ENCODE measurements around the gene MACROD2. TPM values are rescaled to one million over a fixed set of nuclear protein-coding genes. Genes with fewer than 3 reads are reported as not detected.

Gene MACROD2
- total RNA-seq, 1 donor from 2014 or later: 3.1 TPM

DNA sequence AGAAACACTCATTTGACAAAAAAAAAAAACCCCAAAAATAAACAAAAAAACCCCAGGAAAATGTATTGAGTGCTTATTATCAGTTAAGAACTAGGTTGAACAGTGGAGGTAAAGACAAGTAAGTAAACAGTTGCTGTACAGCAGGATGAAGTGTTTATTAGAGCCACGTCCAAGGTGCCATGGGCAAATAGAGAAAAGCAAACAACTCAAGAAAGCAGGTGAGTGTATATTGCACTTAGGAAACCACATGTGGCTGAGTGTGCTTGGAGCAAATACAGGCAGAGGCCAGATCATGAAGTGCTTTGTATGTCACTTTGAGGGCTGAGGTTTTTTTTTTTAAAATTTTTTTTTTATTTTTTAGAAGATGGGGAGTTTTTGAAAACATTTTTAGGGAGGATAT lies 98.3 kb downstream of the MACROD2 start:
- no peaks in the 10 kb centered on the region for H3K9me3 ChIP-seq (ENCODE audit: control insufficient read depth in 3 of 3, low read length in 3 of 3)
- H3K4me1 ChIP-seq (ENCODE audit: control insufficient read depth in 3 of 3, insufficient read depth in 3 of 3, low read length in 3 of 3): no peaks in the 10 kb centered on the region
- no peaks in the 10 kb centered on the region for H3K36me3 ChIP-seq (ENCODE audit: control insufficient read depth in 3 of 3, insufficient read depth in 3 of 3, low read length in 3 of 3)

DNA sequence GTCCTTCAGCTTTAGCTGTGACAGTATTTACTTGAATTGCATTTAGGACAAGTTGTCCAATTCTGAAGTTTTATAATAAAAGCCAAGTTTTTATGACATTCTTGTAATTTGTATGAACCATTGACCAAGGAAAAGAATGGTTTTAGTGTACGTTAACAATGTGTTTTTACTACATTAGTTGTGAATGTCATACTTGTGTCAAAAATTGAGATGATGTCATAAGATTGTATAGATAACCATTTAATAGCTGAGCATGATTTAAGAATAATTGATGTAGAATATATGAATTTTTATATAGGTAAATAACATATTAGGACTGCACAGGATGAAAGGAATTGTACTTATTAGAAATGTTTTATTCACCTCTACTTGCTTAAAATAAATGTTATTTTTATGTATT lies 102.9 kb downstream of the MACROD2 start:
- H3K4me1 ChIP-seq (ENCODE audit: control insufficient read depth in 3 of 3, insufficient read depth in 3 of 3, low read length in 3 of 3): no peaks in the 10 kb centered on the region
- no peaks in the 10 kb centered on the region for H3K27me3 ChIP-seq (ENCODE audit: control insufficient read depth in 3 of 3, insufficient read depth in 3 of 3, low read length in 3 of 3)
- no peaks in the 10 kb centered on the region for H3K9me3 ChIP-seq (ENCODE audit: control insufficient read depth in 3 of 3, low read length in 3 of 3)
- H3K4me3 ChIP-seq (ENCODE audit: low read length in 3 of 3): no peak overlapping the region
- H3K9ac ChIP-seq (ENCODE audit: low read depth in 1 of 3, low read length in 3 of 3): no peak overlapping the region
- no peak overlapping the region for H3K27ac ChIP-seq (ENCODE audit: low read depth, low read length)
- H3K36me3 ChIP-seq (ENCODE audit: control insufficient read depth in 3 of 3, insufficient read depth in 3 of 3, low read length in 3 of 3): no peaks in the 10 kb centered on the region

More for the DNA sequence above, 98.3 kb downstream of the MACROD2 start:
- Histone ChIP-seq H3K9ac (ENCODE audit: low read depth in 1 of 3, low read length in 3 of 3) (no peak overlapping the region), H3K4me3 (ENCODE audit: low read length in 3 of 3) (no peak overlapping the region), H3K27me3 (ENCODE audit: control insufficient read depth in 3 of 3, insufficient read depth in 3 of 3, low read length in 3 of 3) (no peaks in the 10 kb centered on the region), H3K27ac (ENCODE audit: low read depth, low read length) (no peak overlapping the region)

DNA sequence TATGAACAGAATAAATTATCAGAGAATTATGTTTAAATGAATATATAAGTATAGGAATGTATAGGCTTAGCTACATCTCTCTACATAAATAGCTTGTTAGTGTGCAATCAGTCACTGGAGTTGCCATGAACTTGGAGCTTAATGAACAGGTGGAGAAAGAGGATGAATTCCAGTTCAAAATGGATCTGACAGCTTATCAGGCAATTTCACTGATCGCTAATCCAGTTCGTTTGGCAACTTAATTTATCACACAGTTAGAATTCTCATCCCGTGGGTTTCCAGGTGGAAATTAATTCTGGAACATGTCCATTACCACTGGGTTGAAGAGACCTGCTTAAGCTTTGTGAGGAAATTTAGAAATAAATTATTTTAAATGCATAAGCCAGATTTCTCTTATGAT lies 118.1 kb downstream of the MACROD2 start:
- H3K4me1 ChIP-seq (ENCODE audit: control insufficient read depth in 3 of 3, insufficient read depth in 3 of 3, low read length in 3 of 3): no peaks in the 10 kb centered on the region
- no peak overlapping the region for H3K27ac ChIP-seq (ENCODE audit: low read depth, low read length)
- peaks cover 0 to 2% (median 0%) of the 10 kb centered on the region in 3 donors for H3K9me3 ChIP-seq (ENCODE audit: control insufficient read depth in 3 of 3, low read length in 3 of 3)
- H3K27me3 ChIP-seq (ENCODE audit: control insufficient read depth in 3 of 3, insufficient read depth in 3 of 3, low read length in 3 of 3): no peaks in the 10 kb centered on the region
- no peak overlapping the region for H3K4me3 ChIP-seq (ENCODE audit: low read length in 3 of 3)
- H3K9ac ChIP-seq (ENCODE audit: low read depth in 1 of 3, low read length in 3 of 3): no peak overlapping the region
- no peaks in the 10 kb centered on the region for H3K36me3 ChIP-seq (ENCODE audit: control insufficient read depth in 3 of 3, insufficient read depth in 3 of 3, low read length in 3 of 3)

DNA sequence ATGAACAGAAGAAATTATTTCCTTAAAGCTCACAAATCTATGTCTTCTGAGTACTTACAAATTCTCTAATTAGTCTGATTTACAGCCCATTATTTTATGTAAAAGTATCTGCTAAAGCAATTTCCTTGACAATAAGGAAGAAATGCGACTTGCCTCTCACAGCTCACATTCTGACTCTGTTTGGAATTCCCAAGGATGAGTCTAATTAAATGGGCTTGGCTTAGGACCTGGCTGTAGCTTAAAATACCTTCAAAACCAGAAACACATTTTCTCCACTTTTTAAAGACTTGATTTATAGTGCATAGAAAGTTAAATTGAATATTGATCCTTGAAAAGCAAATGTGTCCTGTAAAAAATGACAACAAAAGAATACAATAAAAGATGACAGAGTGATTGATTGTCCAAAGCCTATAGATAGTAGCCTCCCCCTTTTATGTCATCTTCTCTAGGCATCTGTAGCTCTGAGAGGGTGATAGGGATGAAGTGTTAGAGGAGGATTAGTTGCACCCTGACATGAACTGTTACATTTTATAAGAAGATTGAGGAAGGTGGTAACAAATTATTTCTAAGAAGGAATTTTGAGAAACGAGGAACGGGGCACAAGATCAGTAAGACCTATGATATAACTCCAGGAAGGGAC lies 118.9 kb downstream of the MACROD2 start:
- Histone ChIP-seq H3K4me3 (ENCODE audit: low read length in 3 of 3) (no peak overlapping the region), H3K4me1 (ENCODE audit: control insufficient read depth in 3 of 3, insufficient read depth in 3 of 3, low read length in 3 of 3) (no peaks in the 10 kb centered on the region), H3K36me3 (ENCODE audit: control insufficient read depth in 3 of 3, insufficient read depth in 3 of 3, low read length in 3 of 3) (no peaks in the 10 kb centered on the region), H3K27ac (ENCODE audit: low read depth, low read length) (no peak overlapping the region), H3K9ac (ENCODE audit: low read depth in 1 of 3, low read length in 3 of 3) (no peak overlapping the region), H3K9me3 (ENCODE audit: control insufficient read depth in 3 of 3, low read length in 3 of 3) (peaks cover 0 to 2% (median 0%) of the 10 kb centered on the region in 3 donors), H3K27me3 (ENCODE audit: control insufficient read depth in 3 of 3, insufficient read depth in 3 of 3, low read length in 3 of 3) (no peaks in the 10 kb centered on the region)

DNA sequence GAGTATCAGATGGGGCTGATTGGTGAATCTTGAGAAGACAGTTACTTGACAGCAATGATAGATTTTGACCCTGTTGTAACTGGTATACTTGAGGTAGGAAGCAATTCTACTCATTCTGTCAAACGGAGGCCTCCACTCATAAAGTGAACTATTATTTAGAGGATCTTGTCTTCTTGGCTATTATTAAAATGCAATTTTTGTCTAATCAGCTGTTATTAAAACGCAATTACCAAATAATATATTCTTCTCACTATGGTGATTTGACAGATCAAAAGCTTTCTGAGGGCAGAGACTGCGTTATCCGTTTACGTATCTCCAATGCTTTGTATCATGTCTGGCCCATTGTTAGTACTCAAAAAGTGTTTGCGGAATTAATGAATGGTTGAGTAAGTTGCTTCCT lies 120.7 kb downstream of the MACROD2 start:
- Histone ChIP-seq H3K9ac (ENCODE audit: low read depth in 1 of 3, low read length in 3 of 3) (no peak overlapping the region), H3K4me3 (ENCODE audit: low read length in 3 of 3) (no peak overlapping the region), H3K27ac (ENCODE audit: low read depth, low read length) (no peak overlapping the region), H3K27me3 (ENCODE audit: control insufficient read depth in 3 of 3, insufficient read depth in 3 of 3, low read length in 3 of 3) (no peaks in the 10 kb centered on the region), H3K36me3 (ENCODE audit: control insufficient read depth in 3 of 3, insufficient read depth in 3 of 3, low read length in 3 of 3) (no peaks in the 10 kb centered on the region), H3K9me3 (ENCODE audit: control insufficient read depth in 3 of 3, low read length in 3 of 3) (no peaks in the 10 kb centered on the region), H3K4me1 (ENCODE audit: control insufficient read depth in 3 of 3, insufficient read depth in 3 of 3, low read length in 3 of 3) (no peaks in the 10 kb centered on the region)

DNA sequence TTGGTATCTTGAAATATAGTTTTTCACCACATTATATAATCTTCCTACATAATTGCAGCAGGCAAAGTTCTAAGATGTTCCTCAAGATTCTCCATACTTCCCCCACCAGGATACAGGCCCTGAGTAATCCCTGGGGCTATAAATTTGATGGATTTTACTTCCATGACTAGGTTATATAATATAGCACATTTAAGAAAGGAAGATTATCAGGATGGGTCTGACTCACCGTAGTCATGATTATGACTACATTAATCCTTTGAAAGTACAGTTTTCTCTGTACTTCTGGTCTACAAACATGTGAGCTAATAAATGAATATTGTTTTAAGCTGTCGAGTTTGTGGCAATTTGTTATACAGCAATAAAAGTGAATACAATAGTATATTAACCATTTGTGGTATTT lies 122.5 kb downstream of the MACROD2 start:
- Histone ChIP-seq H3K27me3 (ENCODE audit: control insufficient read depth in 3 of 3, insufficient read depth in 3 of 3, low read length in 3 of 3) (no peaks in the 10 kb centered on the region), H3K27ac (ENCODE audit: low read depth, low read length) (no peak overlapping the region), H3K36me3 (ENCODE audit: control insufficient read depth in 3 of 3, insufficient read depth in 3 of 3, low read length in 3 of 3) (no peaks in the 10 kb centered on the region), H3K4me1 (ENCODE audit: control insufficient read depth in 3 of 3, insufficient read depth in 3 of 3, low read length in 3 of 3) (no peaks in the 10 kb centered on the region), H3K9me3 (ENCODE audit: control insufficient read depth in 3 of 3, low read length in 3 of 3) (no peaks in the 10 kb centered on the region), H3K4me3 (ENCODE audit: low read length in 3 of 3) (no peak overlapping the region), H3K9ac (ENCODE audit: low read depth in 1 of 3, low read length in 3 of 3) (no peak overlapping the region)

DNA sequence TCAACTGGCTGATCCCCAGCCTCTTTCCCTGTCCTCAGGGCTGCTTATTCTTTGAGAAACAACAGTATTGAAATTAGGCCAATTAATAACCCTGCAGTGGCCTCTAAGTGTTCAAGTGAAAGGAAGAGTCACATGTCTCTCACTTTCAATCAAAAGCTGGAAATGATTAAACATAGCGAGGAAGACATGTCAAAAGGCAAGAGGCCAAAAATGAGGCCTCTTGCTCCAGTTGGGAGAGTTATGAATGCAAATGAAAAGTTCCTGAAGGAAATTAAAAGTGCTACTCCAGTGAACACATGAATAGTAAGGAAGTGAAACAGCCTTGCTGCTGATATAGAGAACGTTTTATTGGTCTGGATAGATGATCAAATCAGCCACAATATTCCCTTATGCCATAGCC lies 131.5 kb downstream of the MACROD2 start:
- H3K9ac ChIP-seq (ENCODE audit: low read depth in 1 of 3, low read length in 3 of 3): no peak overlapping the region
- no peak overlapping the region for H3K27ac ChIP-seq (ENCODE audit: low read depth, low read length)
- no peaks in the 10 kb centered on the region for H3K9me3 ChIP-seq (ENCODE audit: control insufficient read depth in 3 of 3, low read length in 3 of 3)
- no peaks in the 10 kb centered on the region for H3K4me1 ChIP-seq (ENCODE audit: control insufficient read depth in 3 of 3, insufficient read depth in 3 of 3, low read length in 3 of 3)
- no peaks in the 10 kb centered on the region for H3K27me3 ChIP-seq (ENCODE audit: control insufficient read depth in 3 of 3, insufficient read depth in 3 of 3, low read length in 3 of 3)
- H3K36me3 ChIP-seq (ENCODE audit: control insufficient read depth in 3 of 3, insufficient read depth in 3 of 3, low read length in 3 of 3): no peaks in the 10 kb centered on the region
- no peak overlapping the region for H3K4me3 ChIP-seq (ENCODE audit: low read length in 3 of 3)

DNA sequence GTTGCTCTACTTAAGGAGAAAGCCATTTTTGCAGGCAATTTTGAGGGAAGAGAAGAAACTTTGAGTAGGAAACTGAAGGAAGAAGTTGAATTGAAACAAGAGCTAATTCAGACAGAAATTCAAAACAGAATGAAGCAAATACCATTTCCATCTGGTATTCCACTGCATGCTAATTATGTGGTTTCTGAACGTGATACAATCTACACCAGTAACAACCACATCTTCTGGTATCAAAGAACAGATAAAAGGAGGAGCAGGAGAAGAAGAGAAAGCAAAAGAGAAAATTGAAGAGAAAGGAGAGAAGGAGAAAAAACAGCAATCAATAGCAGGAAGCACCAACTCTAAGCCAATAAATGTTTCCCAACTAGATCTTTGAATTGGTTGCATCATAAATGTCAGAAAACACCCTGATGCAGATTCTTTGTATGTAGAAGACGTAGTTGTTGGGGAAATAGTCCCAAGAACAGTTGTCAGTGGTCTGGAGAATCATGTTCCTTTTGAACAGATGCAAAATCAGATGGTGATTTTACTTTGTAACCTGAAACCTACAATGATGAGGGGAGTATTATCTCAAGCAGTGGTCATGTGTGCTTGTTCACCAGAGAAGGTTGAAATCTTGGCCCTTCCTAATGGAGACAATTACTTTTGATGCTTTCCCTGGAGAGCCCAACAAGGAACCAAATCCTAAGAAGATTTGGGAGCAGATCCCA lies 132.4 kb downstream of the MACROD2 start:
- Histone ChIP-seq H3K27ac (ENCODE audit: low read depth, low read length) (no peak overlapping the region), H3K9ac (ENCODE audit: low read depth in 1 of 3, low read length in 3 of 3) (no peak overlapping the region), H3K9me3 (ENCODE audit: control insufficient read depth in 3 of 3, low read length in 3 of 3) (no peaks in the 10 kb centered on the region), H3K36me3 (ENCODE audit: control insufficient read depth in 3 of 3, insufficient read depth in 3 of 3, low read length in 3 of 3) (no peaks in the 10 kb centered on the region), H3K4me1 (ENCODE audit: control insufficient read depth in 3 of 3, insufficient read depth in 3 of 3, low read length in 3 of 3) (no peaks in the 10 kb centered on the region), H3K4me3 (ENCODE audit: low read length in 3 of 3) (no peak overlapping the region), H3K27me3 (ENCODE audit: control insufficient read depth in 3 of 3, insufficient read depth in 3 of 3, low read length in 3 of 3) (no peaks in the 10 kb centered on the region)

DNA sequence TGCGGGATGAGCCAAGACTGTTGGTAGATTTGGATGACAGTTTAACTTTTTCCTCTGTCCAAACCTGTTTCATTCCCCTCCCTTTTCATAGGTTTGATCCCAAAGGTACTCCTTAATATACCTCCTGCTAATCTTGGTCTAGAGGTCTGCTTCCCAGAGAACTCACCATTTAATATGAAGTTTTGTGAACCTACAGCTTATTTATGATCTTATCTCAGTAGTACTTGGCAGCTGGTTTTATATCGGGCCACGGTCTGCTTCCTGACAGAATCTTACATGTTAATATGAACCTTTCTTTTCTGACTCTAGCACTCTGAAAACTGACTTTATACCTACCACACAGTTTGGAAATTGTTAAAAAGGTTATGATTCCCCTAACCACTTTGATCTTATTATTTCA lies 138.7 kb downstream of the MACROD2 start:
- Histone ChIP-seq H3K4me1 (ENCODE audit: control insufficient read depth in 3 of 3, insufficient read depth in 3 of 3, low read length in 3 of 3) (no peaks in the 10 kb centered on the region), H3K9ac (ENCODE audit: low read depth in 1 of 3, low read length in 3 of 3) (no peak overlapping the region), H3K36me3 (ENCODE audit: control insufficient read depth in 3 of 3, insufficient read depth in 3 of 3, low read length in 3 of 3) (no peaks in the 10 kb centered on the region), H3K27ac (ENCODE audit: low read depth, low read length) (no peak overlapping the region), H3K4me3 (ENCODE audit: low read length in 3 of 3) (no peak overlapping the region), H3K9me3 (ENCODE audit: control insufficient read depth in 3 of 3, low read length in 3 of 3) (peaks cover 0 to 4% (median 0%) of the 10 kb centered on the region in 3 donors), H3K27me3 (ENCODE audit: control insufficient read depth in 3 of 3, insufficient read depth in 3 of 3, low read length in 3 of 3) (no peaks in the 10 kb centered on the region)

DNA sequence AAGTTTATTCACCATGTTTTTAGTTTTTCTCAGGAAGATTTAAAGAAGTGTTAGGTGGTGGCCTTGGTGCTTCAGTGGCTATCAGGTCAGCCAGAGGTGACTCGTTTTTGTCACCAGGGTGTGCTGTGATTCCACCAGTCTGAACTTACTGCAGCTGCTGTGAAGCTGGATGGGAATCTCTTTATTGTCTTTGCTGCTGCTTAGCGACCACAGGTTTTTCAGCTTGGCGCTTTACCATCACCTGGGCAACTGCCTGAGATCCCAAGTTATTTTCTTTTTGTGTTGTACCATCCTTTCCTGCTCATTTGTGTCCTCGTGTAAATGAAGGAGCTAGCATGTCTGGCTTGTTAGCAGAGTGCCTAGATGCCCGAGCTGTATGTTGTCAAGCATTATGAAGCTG lies 146.9 kb downstream of the MACROD2 start:
- Histone ChIP-seq H3K4me1 (ENCODE audit: control insufficient read depth in 3 of 3, insufficient read depth in 3 of 3, low read length in 3 of 3) (no peaks in the 10 kb centered on the region), H3K9me3 (ENCODE audit: control insufficient read depth in 3 of 3, low read length in 3 of 3) (no peaks in the 10 kb centered on the region), H3K36me3 (ENCODE audit: control insufficient read depth in 3 of 3, insufficient read depth in 3 of 3, low read length in 3 of 3) (no peaks in the 10 kb centered on the region), H3K27ac (ENCODE audit: low read depth, low read length) (no peak overlapping the region), H3K4me3 (ENCODE audit: low read length in 3 of 3) (no peak overlapping the region), H3K9ac (ENCODE audit: low read depth in 1 of 3, low read length in 3 of 3) (no peak overlapping the region), H3K27me3 (ENCODE audit: control insufficient read depth in 3 of 3, insufficient read depth in 3 of 3, low read length in 3 of 3) (no peaks in the 10 kb centered on the region)

All from skeletal muscle tissue (tissue), 4 donors.